HepG2 (cell line): Measurements from ENCODE around the gene SMC6. TPM values are rescaled to one million over a fixed set of nuclear protein-coding genes. Genes with fewer than 3 reads are reported as not detected.
A peak's percentile ranks its signal among the peaks of the same experiment; 100 is the strongest.

ENCODE experiments used
- AGO1 ChIP-seq: fragments of 200-400 bp; formaldehyde crosslinking; IDR thresholded peaks from 2 replicates; pipeline ENCODE4 v1.6.1; 2017; ENCODE audit warnings: mild to moderate bottlenecking, low read depth, low read length, moderate library complexity; ENCODE audit not compliant: poor library complexity, severe bottlenecking
- ARID3A ChIP-seq: IDR thresholded peaks from 2 replicates; pipeline ENCODE4 v1.6.1; 2012; ENCODE audit warnings: low read depth, low read length, improper control_type of control experiment
- ATF7 ChIP-seq, 2 experiments: fragments of 450-650 bp in 1 of 2; sonication (generic) in 1 of 2; formaldehyde crosslinking in 1 of 2; IDR thresholded peaks; 2 replicates each; pipeline versions ENCODE4 v1.4.0 to v1.6.1; 2016 to 2020; ENCODE audit warnings: antibody characterized with exemption in 1 of 2, mild to moderate bottlenecking in 1 of 2, missing genetic modification reagents in 1 of 2
- BHLHE40 ChIP-seq: IDR thresholded peaks from 2 replicates; pipeline ENCODE4 v1.6.1; 2011; ENCODE audit warnings: low read length, improper control_type of control experiment
- EHMT2 ChIP-seq: fragments of 200-600 bp; sonication (generic); IDR thresholded peaks from 2 replicates; pipeline ENCODE4 v1.7.0; 2017; ENCODE audit warnings: antibody characterized with exemption, low read depth, low read length, borderline replicate concordance
- ELF3 ChIP-seq: IDR thresholded peaks from 2 replicates; pipeline ENCODE4 v1.6.1; 2016; ENCODE audit warnings: missing genetic modification reagents, missing compliant biosample characterization
- GATAD1 ChIP-seq: IDR thresholded peaks from 2 replicates; pipeline ENCODE4 v1.6.1; 2016; ENCODE audit warnings: missing genetic modification reagents, missing compliant biosample characterization
- HDAC2 ChIP-seq: sonication (generic); formaldehyde crosslinking; IDR thresholded peaks from 2 replicates; pipeline ENCODE4 v1.4.0; 2020; ENCODE audit warnings: missing genetic modification reagents
- IRF2 ChIP-seq: IDR thresholded peaks from 2 replicates; pipeline ENCODE4 v1.6.1; 2018; ENCODE audit warnings: missing genetic modification reagents, missing compliant biosample characterization
- KDM5A ChIP-seq: fragments of 200-600 bp; sonication (generic); IDR thresholded peaks from 2 replicates; pipeline ENCODE4 v1.7.0; 2018; ENCODE audit warnings: antibody characterized with exemption, mild to moderate bottlenecking, low read length, borderline replicate concordance
- MIXL1 ChIP-seq: IDR thresholded peaks from 2 replicates; pipeline ENCODE4 v1.6.1; 2016
- NBN ChIP-seq: fragments of 450-650 bp; conservative IDR thresholded peaks from 2 replicates; pipeline ENCODE4 v1.6.1; 2017
- POGZ ChIP-seq: sonication (generic); formaldehyde crosslinking; IDR thresholded peaks from 2 replicates; pipeline ENCODE4 v1.4.0; 2020; ENCODE audit warnings: mild to moderate bottlenecking, missing genetic modification reagents
- SMAD3 ChIP-seq: sonication (generic); formaldehyde crosslinking; IDR thresholded peaks from 2 replicates; pipeline ENCODE4 v1.4.0; 2020; ENCODE audit warnings: missing genetic modification reagents
- TCF12 ChIP-seq, 2 experiments: fragments of 450-650 bp in 1 of 2; sonication (generic) in 1 of 2; formaldehyde crosslinking in 1 of 2; IDR thresholded peaks; 2 replicates each; pipeline versions ENCODE4 v1.6.1 to v1.8.0; 2017 to 2022; ENCODE audit warnings: antibody characterized with exemption in 1 of 2, mild to moderate bottlenecking in 1 of 2, missing genetic modification reagents in 1 of 2, moderate library complexity in 1 of 2
- TFDP2 ChIP-seq: sonication (generic); formaldehyde crosslinking; IDR thresholded peaks from 2 replicates; pipeline ENCODE4 v1.4.0; 2020; ENCODE audit warnings: missing genetic modification reagents
- ZNF264 ChIP-seq: sonication (generic); formaldehyde crosslinking; IDR thresholded peaks from 2 replicates; pipeline ENCODE4 v1.4.0; 2020; ENCODE audit warnings: missing genetic modification reagents
- ZNF282 ChIP-seq: fragments of 450-650 bp; IDR thresholded peaks from 2 replicates; pipeline ENCODE4 v1.6.1; 2018; ENCODE audit not compliant: partially characterized antibody
- ZNF432 ChIP-seq: sonication (generic); formaldehyde crosslinking; IDR thresholded peaks from 2 replicates; pipeline ENCODE4 v1.5.0; 2020; ENCODE audit warnings: missing genetic modification reagents, mild to moderate bottlenecking, borderline replicate concordance
- ZNF614 ChIP-seq: IDR thresholded peaks from 2 replicates; pipeline ENCODE4 v1.6.1; 2018; ENCODE audit warnings: missing biosample characterization, missing genetic modification reagents, inconsistent platforms, borderline replicate concordance
- ZNF619 ChIP-seq: sonication (generic); formaldehyde crosslinking; IDR thresholded peaks from 2 replicates; pipeline ENCODE4 v1.4.0; 2020; ENCODE audit warnings: mild to moderate bottlenecking, missing genetic modification reagents
- ZNF672 ChIP-seq: sonication (generic); formaldehyde crosslinking; IDR thresholded peaks from 2 replicates; pipeline ENCODE4 v1.8.1; 2022; ENCODE audit warnings: missing genetic modification reagents
- ZNF891 ChIP-seq: sonication (generic); formaldehyde crosslinking; IDR thresholded peaks from 2 replicates; pipeline ENCODE4 v1.5.0; 2020; ENCODE audit warnings: mild to moderate bottlenecking, missing genetic modification reagents
- ZSCAN9 ChIP-seq: IDR thresholded peaks from 2 replicates; pipeline ENCODE4 v1.6.1; 2016; ENCODE audit warnings: borderline replicate concordance
- polyA plus RNA-seq, 8 experiments: library from polyadenylated mRNA; depleted of rRNA in 3 of 8; stranded (reverse) in 7 of 8; unstranded in 1 of 8; fragments of >200 nt; fragmentation: Illumina TruSeq in 4 of 8; extraction: Trizol in 4 of 8; gene quantifications; 2 replicates each; pipeline versions ENCODE4 v1.2.1 to v1.2.3, GENCODE V29; 2011 to 2016; ENCODE audit warnings: low read depth in 4 of 8, missing spikeins in 1 of 8, mixed read lengths in 1 of 8; ENCODE audit not compliant: insufficient read depth in 1 of 8
- total RNA-seq, 5 experiments: library from RNA; depleted of rRNA; stranded (reverse); fragments of >200 nt; fragmentation: Illumina TruSeq; extraction: Trizol; gene quantifications; 2 replicates each; pipeline ENCODE4 v1.2.3, GENCODE V29; 2016; ENCODE audit warnings: low read depth in 1 of 5
- TF ChIP-seq, protein P1 (sequence below): IDR thresholded peaks from 2 replicates; pipeline ENCODE4 v1.6.1; 2016; ENCODE audit warnings: low read depth, control low read depth

The SMC6 gene
- total and polyA plus RNA-seq, 2 of the 13 experiments (the other 11 are each of a cell fraction or from before 2014, with no cell fraction given) = 18.9 to 55.3 TPM

DNA sequence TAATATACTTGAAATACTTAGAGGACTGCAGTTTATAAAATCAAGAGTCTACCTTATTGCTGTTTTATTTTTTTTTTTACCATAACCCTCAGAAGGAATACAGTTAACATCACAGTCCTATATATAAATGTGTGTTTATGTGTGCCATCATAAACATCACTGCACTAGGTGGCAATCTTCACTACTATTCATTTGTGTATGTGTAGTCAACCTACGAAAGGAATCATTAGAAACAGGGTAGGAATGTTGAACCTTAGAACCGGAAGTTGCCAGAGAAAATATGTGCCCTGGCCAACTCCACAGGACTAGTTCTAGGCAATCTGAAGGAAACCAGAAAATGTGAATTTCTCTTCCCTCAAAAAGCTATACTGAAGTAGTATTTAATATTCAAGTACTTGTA lies 3.7 kb upstream of the SMC6 start (continued):
- TF ChIP-seq, protein P1, sequence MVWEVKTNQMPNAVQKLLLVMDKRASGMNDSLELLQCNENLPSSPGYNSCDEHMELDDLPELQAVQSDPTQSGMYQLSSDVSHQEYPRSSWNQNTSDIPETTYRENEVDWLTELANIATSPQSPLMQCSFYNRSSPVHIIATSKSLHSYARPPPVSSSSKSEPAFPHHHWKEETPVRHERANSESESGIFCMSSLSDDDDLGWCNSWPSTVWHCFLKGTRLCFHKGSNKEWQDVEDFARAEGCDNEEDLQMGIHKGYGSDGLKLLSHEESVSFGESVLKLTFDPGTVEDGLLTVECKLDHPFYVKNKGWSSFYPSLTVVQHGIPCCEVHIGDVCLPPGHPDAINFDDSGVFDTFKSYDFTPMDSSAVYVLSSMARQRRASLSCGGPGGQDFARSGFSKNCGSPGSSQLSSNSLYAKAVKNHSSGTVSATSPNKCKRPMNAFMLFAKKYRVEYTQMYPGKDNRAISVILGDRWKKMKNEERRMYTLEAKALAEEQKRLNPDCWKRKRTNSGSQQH (CRISPR knock-in tag) = no peak
- TF ChIP-seq ZNF264 (CRISPR knock-in tag) (0 out of 2 replicates have a peak, but pooled peaks have one; percentile 27), GATAD1 (CRISPR knock-in tag) (peak; percentile 49; the same call in 1 of the 2 replicates), ELF3 (peak; percentile 94), ZNF282 (no peak), KDM5A (peak; percentile 65; the same call in 1 of the 2 replicates), TFDP2 (0 out of 2 replicates have a peak, but pooled peaks have one; percentile 22), ZNF614 (CRISPR knock-in tag) (0 out of 2 replicates have a peak, but pooled peaks have one; percentile 65), SMAD3 (CRISPR knock-in tag) (peak; percentile 28; the same call in 1 of the 2 replicates), EHMT2 (peak; percentile 61; the same call in 1 of the 2 replicates), HDAC2 (CRISPR knock-in tag) (peak; percentile 44; the same call in 1 of the 2 replicates), MIXL1 (CRISPR knock-in tag) (0 out of 2 replicates have a peak, but pooled peaks have one; percentile 26), NBN (no peak), ZNF619 (CRISPR knock-in tag) (no peak), ARID3A (peak; percentile 81), ZNF891 (CRISPR knock-in tag) (no peak), ZSCAN9 (CRISPR knock-in tag) (no peak), TCF12 (IDR thresholded peaks at IDR 0.05) (no peak), TCF12 (CRISPR knock-in tag; IDR thresholded peaks at IDR 0.05) (no peak), IRF2 (CRISPR knock-in tag) (peak; percentile 50; the same call in 1 of the 2 replicates), ZNF432 (no peak), BHLHE40 (no peak), AGO1 (no peak), ATF7 (IDR thresholded peaks at IDR 0.05) (no peak), ATF7 (CRISPR knock-in tag; IDR thresholded peaks at IDR 0.05) (no peak), ZNF672 (CRISPR knock-in tag) (no peak), POGZ (peak; percentile 50; the same call in 1 of the 2 replicates)
